GM12878 (cell line): ENCODE measurements around the gene DCST1. TPM values are rescaled to one million over a fixed set of nuclear protein-coding genes. Genes with fewer than 3 reads are reported as not detected.

Source experiments
- ATAC-seq: fragments of 200-7000 bp; cut with Tn5 transposase; 3 replicates; pipeline ENCODE4 v1.9.1; 2020; ENCODE audit warnings: mild to moderate bottlenecking, moderate library complexity
- BruUV-seq: library from RNA; stranded (reverse); fragments of 400-500 nt; replicated peaks from 2 replicates; lab custom pipeline; 2021; lab: Mats Ljungman, UMichigan
- CTCF ChIA-PET: fragments of 300-600 bp; sonication (Branson Sonifier 250); formaldehyde crosslinking; extraction: SDS; loops from one replicate; lab custom pipeline; 2021; ENCODE audit warnings: inconsistent platforms; lab: Yijun Ruan, JAX
- POLR2A ChIA-PET: fragments of 350-600 bp; formaldehyde crosslinking; extraction: SDS; loops from one replicate; lab custom pipeline; 2021; ENCODE audit warnings: inconsistent platforms; lab: Charles Lee
- RAD21 ChIA-PET: fragments of 300-600 bp; sonication (Branson Sonifier 250); formaldehyde crosslinking; loops from one replicate; lab custom pipeline; 2023; ENCODE audit warnings: antibody characterized with exemption; ENCODE audit not compliant: unreplicated experiment; lab: Charles Lee
- SMC1A ChIA-PET: fragments of 300-600 bp; sonication (Branson Sonifier 250); formaldehyde crosslinking; loops from one replicate; lab custom pipeline; 2023; ENCODE audit not compliant: unreplicated experiment, uncharacterized antibody; lab: Charles Lee
- DNase-seq: peaks from one replicate; pipeline ENCODE4 v3.0.0-alpha.2; 2011; ENCODE audit warnings: low read depth, low spot score
- FAIRE-seq: peaks from 3 replicates; lab custom pipeline; 2011; peaks lifted over from hg19 to GRCh38; lab: Jason Lieb, UNC
- H2AFZ ChIP-seq: 2 replicates; pipeline ENCODE4 v1.6.0; 2011; ENCODE audit warnings: low read depth, low read length, control low read depth; ENCODE audit not compliant: control insufficient read depth
- H3K27ac ChIP-seq: 2 replicates; pipeline ENCODE4 v1.5.1; 2011; ENCODE audit warnings: control low read depth; ENCODE audit not compliant: control insufficient read depth, insufficient read depth
- H3K27me3 ChIP-seq, 2 experiments: replicated peaks in 1 of 2; 2 replicates each; pipeline versions ENCODE4 v1.6.0 to v1.6.1; 2011; ENCODE audit warnings: low read length in 1 of 2; ENCODE audit not compliant: control insufficient read depth in 2 of 2, insufficient read depth in 2 of 2
- H3K36me3 ChIP-seq, 2 experiments: 2 replicates each; pipeline ENCODE4 v1.5.1; 2011; ENCODE audit warnings: low read length in 1 of 2; ENCODE audit not compliant: control insufficient read depth in 2 of 2, insufficient read depth in 2 of 2
- H3K4me1 ChIP-seq: 2 replicates; pipeline ENCODE4 v1.6.1; 2011; ENCODE audit warnings: mild to moderate bottlenecking, low read length, moderate library complexity, mixed read lengths; ENCODE audit not compliant: control insufficient read depth, insufficient read depth
- H3K4me2 ChIP-seq: 2 replicates; pipeline ENCODE4 v1.6.0; 2011; ENCODE audit warnings: control low read depth; ENCODE audit not compliant: control insufficient read depth, insufficient read depth
- H3K4me3 ChIP-seq: fragments of 200-600 bp; sonication (generic); 2 replicates; pipeline ENCODE4 v1.5.1; 2016
- H3K79me2 ChIP-seq: 2 replicates; pipeline ENCODE4 v1.6.0; 2011; ENCODE audit warnings: low read length; ENCODE audit not compliant: control insufficient read depth, insufficient read depth
- H3K9ac ChIP-seq: 2 replicates; pipeline ENCODE4 v1.8.0; 2011; ENCODE audit warnings: low read length, control low read depth, mixed read lengths; ENCODE audit not compliant: control insufficient read depth, insufficient read depth
- H3K9me3 ChIP-seq: replicated peaks from 3 replicates; pipeline ENCODE4 v1.5.1; 2011; ENCODE audit warnings: mild to moderate bottlenecking, low read length; ENCODE audit not compliant: control insufficient read depth, insufficient read depth
- H4K20me1 ChIP-seq: 2 replicates; pipeline ENCODE4 v1.6.0; 2011; ENCODE audit not compliant: control insufficient read depth, insufficient read depth
- CHD2 ChIP-seq: IDR thresholded peaks from 2 replicates; pipeline ENCODE4 v1.6.1; 2011; ENCODE audit warnings: low read depth, low read length, improper control_type of control experiment, borderline replicate concordance
- MXI1 ChIP-seq: fragments of 150-350 bp; IDR thresholded peaks from 2 replicates; pipeline ENCODE4 v1.6.1; 2011; ENCODE audit warnings: low read depth, mild to moderate bottlenecking, inconsistent platforms, low read length, improper control_type of control experiment
- NR2C1 ChIP-seq: fragments of 450-650 bp; IDR thresholded peaks from 2 replicates; pipeline ENCODE4 v1.6.1; 2017; ENCODE audit warnings: antibody characterized with exemption, mild to moderate bottlenecking, moderate library complexity
- ZBTB33 ChIP-seq: fragments of 450-650 bp; IDR thresholded peaks from 2 replicates; pipeline ENCODE4 v1.6.1; 2017; ENCODE audit warnings: mild to moderate bottlenecking
- ZBTB40 ChIP-seq: fragments of 450-650 bp; IDR thresholded peaks from 2 replicates; pipeline ENCODE4 v1.6.1; 2016; ENCODE audit warnings: mild to moderate bottlenecking, moderate library complexity, borderline replicate concordance
- ZNF592 ChIP-seq: fragments of 450-650 bp; IDR thresholded peaks from 2 replicates; pipeline ENCODE4 v1.6.1; 2017; ENCODE audit warnings: mild to moderate bottlenecking, moderate library complexity
- WGBS: methylation state at CpG from one replicate; pipeline ENCODE4 v1.1.6; 2016; ENCODE audit warnings: low lambda C conversion rate; ENCODE audit not compliant: insufficient replicate concordance, insufficient coverage; ENCODE audit errors: missing lambda C conversion rate; 5-methylcytosine and 5-hydroxymethylcytosine counted together
- in situ Hi-C: fragments of 300-500 bp; cut with MboI; formaldehyde crosslinking; loops from 9 replicates; pipeline ENCODE4 v1.14.3; 2018; ENCODE audit warnings: mixed read lengths
- intact Hi-C: fragments of 100-400 bp; cut with micrococcal nuclease; formaldehyde crosslinking; loops from one replicate; pipeline ENCODE4 v1.14.2; 2022; ENCODE audit not compliant: unreplicated experiment
- polyA plus RNA-seq, 11 experiments: library from polyadenylated mRNA; depleted of rRNA in 4 of 11; unstranded in 6 of 11; stranded (reverse) in 5 of 11; fragments of >200 nt; fragmentation: Nextera tagmentation in 4 of 11; fragmentation: Illumina TruSeq in 1 of 11; extraction: Ambion mirVana in 4 of 11; extraction: Trizol in 1 of 11; gene quantifications; 1 replicate in 1 of 11; 2 replicates in 10 of 11; pipeline versions ENCODE4 v1.2.1 to v1.2.3, GENCODE V29; 2011 to 2016; ENCODE audit warnings: inconsistent platforms in 2 of 11, missing spikeins in 2 of 11, low read depth in 1 of 11
- total RNA-seq, 4 experiments: library from RNA; depleted of rRNA in 3 of 4; stranded (reverse); fragments of >200 nt in 3 of 4; fragmentation: Illumina TruSeq in 1 of 4; extraction: Trizol in 1 of 4; gene quantifications; 2 replicates each; pipeline versions ENCODE4 v1.2.1 to v1.2.3, GENCODE V29; 2013 to 2021

Gene DCST1
- total and polyA plus RNA-seq, 10 of the 15 experiments (the other 5 are each of a cell fraction or from before 2014, with no cell fraction given) = not detected

GRCh38 chr1:155004352-155005075, 29.1 kb upstream of the DCST1 start (continued):
- 0 out of 2 replicates have a peak, but pooled peaks have one; percentile 9 for TF ChIP-seq ZBTB40

GRCh38 chr1:155005076-155006011, 28.3 kb upstream of the DCST1 start:
- Histone ChIP-seq H3K4me3 (peak overlapping the region; percentile 99; the same call in 1 of the 2 replicates), H3K9ac (peak overlapping the region; percentile 85), H2AFZ (no peak overlapping the region), H4K20me1 (0 out of 2 replicates have a peak, but pooled peaks cover 3% of the 10 kb centered on the region), H3K9me3 (no peaks in the 10 kb centered on the region), H3K4me1 (peaks cover 52% of the 10 kb centered on the region), H3K79me2 (peaks cover 61% of the 10 kb centered on the region), H3K4me2 (peak overlapping the region; percentile 98), H3K27me3 (no peaks in the 10 kb centered on the region), H3K27ac (peak overlapping the region; percentile 91), H3K36me3 (no peaks in the 10 kb centered on the region; a peak in 2 of 4 replicates)
- RAD21 ChIA-PET = interaction anchor here (1.1 to 3.3 kb wide), 3 partner anchors 10 to 32 kb away, joined by 4 to 14 read pairs (median 4); no protein-coding TSS in a partner anchor
- POLR2A ChIA-PET = interaction anchor here (1.0 to 1.7 kb wide), 3 partner anchors 11 to 59 kb away, joined by 3 to 5 read pairs (median 4); partner anchors contain the start of gene PYGO2
- no peak for DNase-seq
- CTCF ChIA-PET = interaction anchor here (0.6 to 3.6 kb wide), 7 partner anchors 9 to 65 kb away, joined by 3 to 27 read pairs (median 3); no protein-coding TSS in a partner anchor
- in situ Hi-C loops (no loop called here), intact Hi-C loops (no loop called here)
- no TSS peak for BruUV-seq
- SMC1A ChIA-PET = no interaction called here
- ATAC-seq = no peak
- 27% methylated on average over 14 of the region's 17 CpGs for WGBS
- no peak for FAIRE-seq
- TF ChIP-seq NR2C1 (no peak), ZBTB33 (no peak), MXI1 (no peak), CHD2 (no peak), ZNF592 (no peak)
